ENCODE measurements around the gene PPP1R13B. TPM values are rescaled to one million over a fixed set of nuclear protein-coding genes. Genes with fewer than 3 reads are reported as not detected.

PPP1R13B gene, protein sequence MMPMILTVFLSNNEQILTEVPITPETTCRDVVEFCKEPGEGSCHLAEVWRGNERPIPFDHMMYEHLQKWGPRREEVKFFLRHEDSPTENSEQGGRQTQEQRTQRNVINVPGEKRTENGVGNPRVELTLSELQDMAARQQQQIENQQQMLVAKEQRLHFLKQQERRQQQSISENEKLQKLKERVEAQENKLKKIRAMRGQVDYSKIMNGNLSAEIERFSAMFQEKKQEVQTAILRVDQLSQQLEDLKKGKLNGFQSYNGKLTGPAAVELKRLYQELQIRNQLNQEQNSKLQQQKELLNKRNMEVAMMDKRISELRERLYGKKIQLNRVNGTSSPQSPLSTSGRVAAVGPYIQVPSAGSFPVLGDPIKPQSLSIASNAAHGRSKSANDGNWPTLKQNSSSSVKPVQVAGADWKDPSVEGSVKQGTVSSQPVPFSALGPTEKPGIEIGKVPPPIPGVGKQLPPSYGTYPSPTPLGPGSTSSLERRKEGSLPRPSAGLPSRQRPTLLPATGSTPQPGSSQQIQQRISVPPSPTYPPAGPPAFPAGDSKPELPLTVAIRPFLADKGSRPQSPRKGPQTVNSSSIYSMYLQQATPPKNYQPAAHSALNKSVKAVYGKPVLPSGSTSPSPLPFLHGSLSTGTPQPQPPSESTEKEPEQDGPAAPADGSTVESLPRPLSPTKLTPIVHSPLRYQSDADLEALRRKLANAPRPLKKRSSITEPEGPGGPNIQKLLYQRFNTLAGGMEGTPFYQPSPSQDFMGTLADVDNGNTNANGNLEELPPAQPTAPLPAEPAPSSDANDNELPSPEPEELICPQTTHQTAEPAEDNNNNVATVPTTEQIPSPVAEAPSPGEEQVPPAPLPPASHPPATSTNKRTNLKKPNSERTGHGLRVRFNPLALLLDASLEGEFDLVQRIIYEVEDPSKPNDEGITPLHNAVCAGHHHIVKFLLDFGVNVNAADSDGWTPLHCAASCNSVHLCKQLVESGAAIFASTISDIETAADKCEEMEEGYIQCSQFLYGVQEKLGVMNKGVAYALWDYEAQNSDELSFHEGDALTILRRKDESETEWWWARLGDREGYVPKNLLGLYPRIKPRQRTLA
- 10.3 and 11.9 TPM in 2 replicates for total RNA-seq

DNA sequence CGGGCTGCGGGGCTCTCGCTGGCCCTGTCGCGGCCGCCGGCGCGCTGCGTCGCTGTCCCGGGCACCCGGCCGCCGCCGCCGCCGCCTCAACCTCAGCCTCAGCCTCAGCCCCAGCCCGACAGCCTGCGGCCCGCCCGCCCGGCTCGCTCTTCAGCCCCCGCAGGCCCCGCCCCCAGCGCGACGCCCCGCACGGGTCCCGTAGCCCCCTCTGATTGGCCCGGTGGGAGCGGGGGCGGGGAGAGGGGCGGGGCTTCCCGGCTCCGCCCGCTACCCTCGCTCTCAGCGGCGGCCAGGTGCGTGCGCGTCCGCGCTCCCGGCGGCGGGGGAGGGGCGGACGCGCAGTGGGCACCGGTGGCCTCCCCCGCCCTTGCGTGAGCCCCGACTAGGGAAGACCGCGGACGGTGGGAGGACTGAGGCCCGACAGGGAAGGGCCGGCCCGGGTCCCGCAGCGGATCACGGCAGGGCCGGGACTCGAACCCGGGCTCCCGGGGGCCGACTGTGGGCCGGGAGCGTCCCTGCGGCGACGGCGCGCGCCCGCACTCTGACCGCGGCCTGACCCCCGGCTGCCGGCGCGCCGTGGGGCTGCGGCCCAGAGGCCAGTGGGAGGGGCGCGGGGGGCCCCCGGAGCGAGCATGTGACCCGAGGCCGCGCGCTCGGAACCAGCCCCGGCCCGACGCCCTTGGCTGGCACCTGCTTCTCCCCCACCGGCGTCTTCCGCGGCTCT is at the start of gene PPP1R13B:
TSS of gene PPP1R13B (minus strand) at position 125 of the 724 bp plus-strand sequence. CDS start 268 bp downstream, outside the sequence.

DNA sequence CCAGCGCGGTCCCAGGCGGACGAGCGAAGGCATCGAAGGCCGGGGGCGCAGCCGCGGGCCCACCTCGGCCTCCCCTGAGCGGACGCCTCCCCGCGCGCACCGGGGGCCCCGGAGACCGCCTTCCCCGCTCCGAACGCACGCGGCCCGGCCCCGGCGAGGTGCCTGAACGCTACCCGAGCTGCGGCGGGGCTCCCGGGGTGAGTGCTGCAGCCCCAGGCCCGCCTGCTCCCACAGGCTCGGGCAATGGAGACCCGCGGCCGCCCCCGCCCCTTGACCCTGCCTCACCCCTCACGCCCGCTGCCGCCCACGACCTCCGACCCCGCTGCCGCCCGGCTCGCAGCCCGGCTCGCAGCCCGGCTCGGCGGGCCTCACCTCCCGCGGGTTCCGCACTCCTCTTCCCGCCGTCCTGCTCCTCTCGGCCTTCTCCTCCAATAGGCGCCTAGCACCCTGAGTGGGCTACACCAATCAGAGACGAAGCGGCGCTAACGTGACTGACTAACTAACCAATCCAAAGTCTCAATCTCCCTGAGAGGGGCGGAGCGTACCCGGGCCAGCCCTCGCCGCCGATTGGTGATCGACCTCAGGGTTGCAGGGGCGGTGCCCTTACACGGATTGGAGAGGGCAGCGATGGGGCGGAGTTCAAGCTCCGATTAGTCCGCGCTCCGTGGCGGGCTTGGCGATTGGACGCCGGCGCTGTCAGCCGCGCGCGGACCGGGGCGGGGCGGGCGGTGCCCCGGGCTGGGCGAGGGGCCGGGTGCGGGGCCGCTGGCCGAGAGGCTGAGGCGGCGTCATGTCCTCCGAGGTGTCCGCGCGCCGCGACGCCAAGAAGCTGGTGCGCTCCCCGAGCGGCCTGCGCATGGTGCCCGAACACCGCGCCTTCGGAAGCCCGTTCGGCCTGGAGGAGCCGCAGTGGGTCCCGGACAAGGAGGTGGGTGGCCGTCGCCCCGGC is 132.0 kb downstream of the PPP1R13B start, which contains the start of the genes XRCC3 and ZFYVE21:
TSS of gene XRCC3 (minus strand) at position 400 of the 949 bp plus-strand sequence. CDS start 4,364 bp downstream, outside the sequence.
TSS of gene ZFYVE21 (plus strand) at position 759 of the 949 bp plus-strand sequence. CDS start at position 791, 32 bp downstream.

Other genes starting within 250 kb of the PPP1R13B start
- gene KLC1, start 218.4 kb downstream of the PPP1R13B start, total RNA-seq, result 236 and 252 TPM in 2 replicates
- 24.7 and 32.0 TPM in 2 replicates for gene XRCC3, start 132.1 kb downstream of the PPP1R13B start, total RNA-seq
- 77.7 and 90.2 TPM in 2 replicates for gene ZFYVE21, start 131.8 kb downstream of the PPP1R13B start, total RNA-seq
- gene TDRD9, start 80.9 kb upstream of the PPP1R13B start, total RNA-seq, result 0.69 and 1.00 TPM in 2 replicates
- gene RD3L, start 95.0 kb upstream of the PPP1R13B start, total RNA-seq, result not detected in 2 replicates
- gene ASPG, start 238.1 kb upstream of the PPP1R13B start, total RNA-seq, result not detected in 2 replicates

All from mammary microvascular endothelial cell (primary cell).